Measurements from ENCODE around the gene SLC25A30.
"Not testable (repeated sequence)": the region's sequence is repeated elsewhere in the genome, so short reads cannot be mapped to it uniquely, and the experiment has no call there.

DNA sequence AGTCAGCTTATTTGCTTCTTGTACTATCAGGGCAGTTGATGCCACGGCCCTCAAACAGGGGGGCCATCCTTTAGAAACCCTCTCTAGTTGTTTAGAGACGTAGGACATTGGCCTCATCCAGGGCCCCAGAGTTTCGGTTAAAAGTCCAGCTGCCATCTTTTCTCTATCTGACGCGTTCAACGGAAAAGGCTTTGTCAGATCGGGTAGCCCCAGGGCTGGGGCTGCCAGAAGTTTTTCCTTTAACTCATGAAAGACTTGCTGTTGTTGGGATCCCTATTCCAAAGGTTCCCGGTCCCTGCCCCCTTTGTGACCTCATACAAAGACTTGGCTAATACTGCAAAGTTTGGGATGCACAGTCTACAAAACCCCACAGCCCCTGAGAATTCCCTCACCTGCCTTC is 39.4 kb downstream of the SLC25A30 start:
- not testable (repeated sequence) for TF ChIP-seq FOXK1 (CRISPR knock-in tag; IDR thresholded peaks at IDR 0.05; ENCODE audit: borderline replicate concordance, low read depth); SP1 (IDR thresholded peaks at IDR 0.05); SP1 (CRISPR knock-in tag; IDR thresholded peaks at IDR 0.05); EP300 (IDR thresholded peaks at IDR 0.05; ENCODE audit: low read depth in 2 of 2, low read length in 2 of 2); EP300 (CRISPR knock-in tag; IDR thresholded peaks at IDR 0.05; ENCODE audit: borderline replicate concordance); FOXK2 (IDR thresholded peaks at IDR 0.05); MTA1 (CRISPR knock-in tag; IDR thresholded peaks at IDR 0.05; ENCODE audit: borderline replicate concordance); HOXA7 (CRISPR knock-in tag; IDR thresholded peaks at IDR 0.05); ZNF792 (CRISPR knock-in tag; IDR thresholded peaks at IDR 0.05); SMC3 (IDR thresholded peaks at IDR 0.05; ENCODE audit: low read length); RAD51 (IDR thresholded peaks at IDR 0.05; ENCODE audit: borderline replicate concordance); ZNF737 (CRISPR knock-in tag; IDR thresholded peaks at IDR 0.05; ENCODE audit: borderline replicate concordance); ADNP (CRISPR knock-in tag; IDR thresholded peaks at IDR 0.05); ZNF614 (CRISPR knock-in tag; IDR thresholded peaks at IDR 0.05; ENCODE audit: borderline replicate concordance); KDM1A (CRISPR knock-in tag; IDR thresholded peaks at IDR 0.05)

All from HepG2 (cell line).